H9 (cell line): ENCODE results near the gene PRB2. TPM values are rescaled to one million over a fixed set of nuclear protein-coding genes. Genes with fewer than 3 reads are reported as not detected.

Experiments
- DNase-seq: peaks from one replicate; pipeline ENCODE4 v3.0.0-alpha.2; 2017
- H2AFZ ChIP-seq: one replicate; pipeline ENCODE4 v1.6.1; 2013; ENCODE audit warnings: mild to moderate bottlenecking, low read length, control low read depth, moderate library complexity
- H2AK5ac ChIP-seq: 2 replicates; pipeline ENCODE4 v1.6.1; 2013; ENCODE audit warnings: low read length, control low read depth, mixed read lengths; ENCODE audit not compliant: insufficient read length
- H2BK120ac ChIP-seq: one replicate; pipeline ENCODE4 v1.6.1; 2013; ENCODE audit warnings: low read depth, mild to moderate bottlenecking, low read length, control low read depth, inconsistent platforms; ENCODE audit not compliant: poor library complexity, severe bottlenecking
- H2BK12ac ChIP-seq: 2 replicates; pipeline ENCODE4 v1.6.1; 2013; ENCODE audit warnings: low read length, control low read depth, mixed read lengths, low read depth; ENCODE audit not compliant: insufficient read length
- H2BK15ac ChIP-seq: 2 replicates; pipeline ENCODE4 v1.6.1; 2013; ENCODE audit warnings: low read depth, low read length, control low read depth
- H2BK20ac ChIP-seq: one replicate; pipeline ENCODE4 v1.6.1; 2013; ENCODE audit warnings: low read depth, mild to moderate bottlenecking, low read length, control low read depth, inconsistent platforms; ENCODE audit not compliant: poor library complexity, severe bottlenecking
- H2BK5ac ChIP-seq: 2 replicates; pipeline ENCODE4 v1.6.1; 2013; ENCODE audit warnings: low read length, control low read depth, mixed read lengths; ENCODE audit not compliant: insufficient read length
- H3K14ac ChIP-seq: 2 replicates; pipeline ENCODE4 v1.6.1; 2013; ENCODE audit warnings: low read length, control low read depth; ENCODE audit not compliant: insufficient read depth
- H3K18ac ChIP-seq: 2 replicates; pipeline ENCODE4 v1.6.1; 2013; ENCODE audit warnings: low read depth, mild to moderate bottlenecking, mixed read lengths, low read length, control low read depth; ENCODE audit not compliant: insufficient read length
- H3K23ac ChIP-seq: 2 replicates; pipeline ENCODE4 v1.6.1; 2013; ENCODE audit warnings: low read length, control low read depth, mixed read lengths, low read depth; ENCODE audit not compliant: insufficient read length
- H3K23me2 ChIP-seq: 2 replicates; pipeline ENCODE4 v1.6.1; 2013; ENCODE audit warnings: low read depth, mild to moderate bottlenecking, mixed read lengths, low read length, control low read depth; ENCODE audit not compliant: insufficient read length, poor library complexity, severe bottlenecking
- H3K27ac ChIP-seq: 2 replicates; pipeline ENCODE4 v1.5.1; 2013; ENCODE audit warnings: low read length, control low read depth, mixed read lengths, low read depth; ENCODE audit not compliant: insufficient read length
- H3K27me3 ChIP-seq: 2 replicates; pipeline ENCODE4 v1.6.1; 2013; ENCODE audit warnings: low read length, control low read depth, inconsistent platforms; ENCODE audit not compliant: insufficient read depth
- H3K4ac ChIP-seq: 2 replicates; pipeline ENCODE4 v1.6.1; 2013; ENCODE audit warnings: low read depth, mild to moderate bottlenecking, control low read depth, inconsistent platforms, low read length, moderate library complexity
- H3K4me1 ChIP-seq: 2 replicates; pipeline ENCODE4 v1.6.1; 2013; ENCODE audit warnings: low read length, control low read depth, inconsistent platforms; ENCODE audit not compliant: insufficient read depth
- H3K4me2 ChIP-seq: 2 replicates; pipeline ENCODE4 v1.6.1; 2013; ENCODE audit warnings: low read length, control low read depth, mixed read lengths; ENCODE audit not compliant: insufficient read length, insufficient read depth
- H3K56ac ChIP-seq: 2 replicates; pipeline ENCODE4 v1.6.1; 2013; ENCODE audit warnings: low read depth, mild to moderate bottlenecking, mixed read lengths, low read length, control low read depth; ENCODE audit not compliant: insufficient read length
- H3K79me1 ChIP-seq: 2 replicates; pipeline ENCODE4 v1.6.1; 2013; ENCODE audit warnings: low read depth, mild to moderate bottlenecking, moderate library complexity, low read length, control low read depth, inconsistent platforms; ENCODE audit not compliant: insufficient read depth, poor library complexity, severe bottlenecking
- H3K79me2 ChIP-seq: 2 replicates; pipeline ENCODE4 v1.6.1; 2013; ENCODE audit warnings: low read length, control low read depth, inconsistent platforms; ENCODE audit not compliant: insufficient read depth
- H3K9ac ChIP-seq: 2 replicates; pipeline ENCODE4 v1.6.1; 2013; ENCODE audit warnings: low read length, control low read depth, mixed read lengths; ENCODE audit not compliant: insufficient read length; ENCODE audit errors: extremely low read depth
- H3K9me3 ChIP-seq: one replicate; pipeline ENCODE4 v1.6.1; 2013; ENCODE audit warnings: low read depth, low read length, inconsistent platforms; ENCODE audit not compliant: control insufficient read depth
- H3T11ph ChIP-seq: one replicate; pipeline ENCODE4 v1.6.1; 2013; ENCODE audit warnings: mild to moderate bottlenecking, low read length, control low read depth, inconsistent platforms
- H4K20me1 ChIP-seq: one replicate; pipeline ENCODE4 v1.6.1; 2013; ENCODE audit not compliant: control insufficient read depth, insufficient read length, insufficient read depth
- H4K5ac ChIP-seq: 2 replicates; pipeline ENCODE4 v1.6.1; 2013; ENCODE audit warnings: low read depth, mild to moderate bottlenecking, mixed read lengths, low read length, control low read depth; ENCODE audit not compliant: insufficient read length
- H4K8ac ChIP-seq: replicated peaks from 2 replicates; pipeline ENCODE4 v1.6.1; 2013; ENCODE audit warnings: low read length, control low read depth, mixed read lengths, low read depth; ENCODE audit not compliant: insufficient read length
- H4K91ac ChIP-seq: 2 replicates; pipeline ENCODE4 v1.6.1; 2013; ENCODE audit warnings: low read depth, mild to moderate bottlenecking, moderate library complexity, mixed read lengths, low read length, control low read depth; ENCODE audit not compliant: insufficient read length
- H3K27ac Mint-ChIP-seq, 3 experiments: 2 replicates in 2 of 3; 3 replicates in 1 of 3; pipeline ENCODE4 v1.8.0; 2020 to 2021; ENCODE audit warnings: mixed read lengths in 3 of 3, mild to moderate bottlenecking in 1 of 3, moderate library complexity in 1 of 3
- H3K27me3 Mint-ChIP-seq: 2 replicates; pipeline ENCODE4 v1.8.0; 2021; ENCODE audit warnings: low read depth, mild to moderate bottlenecking, moderate library complexity, mixed read lengths
- H3K36me3 Mint-ChIP-seq, 3 experiments: 2 replicates in 2 of 3; 3 replicates in 1 of 3; pipeline ENCODE4 v1.8.0; 2020 to 2021; ENCODE audit warnings: low read depth in 3 of 3, mixed read lengths in 3 of 3; ENCODE audit not compliant: insufficient read depth in 1 of 3
- H3K4me1 Mint-ChIP-seq, 2 experiments: 2 replicates each; pipeline ENCODE4 v1.8.0; 2020; ENCODE audit warnings: mixed read lengths in 2 of 2
- H3K4me3 Mint-ChIP-seq, 2 experiments: 2 replicates in 1 of 2; 3 replicates in 1 of 2; pipeline ENCODE4 v1.8.0; 2020 to 2021; ENCODE audit warnings: mild to moderate bottlenecking in 2 of 2, mixed read lengths in 2 of 2, moderate library complexity in 1 of 2
- H3K9me3 Mint-ChIP-seq, 2 experiments: 2 replicates in 1 of 2; 3 replicates in 1 of 2; pipeline ENCODE4 v1.8.0; 2020; ENCODE audit warnings: mild to moderate bottlenecking in 2 of 2, mixed read lengths in 2 of 2, moderate library complexity in 1 of 2
- WGBS: extraction: QIAGEN DNeasy Blood & Tissue Kit; methylation state at CpG from one replicate; pipeline ENCODE4 v1.1.7; 2013; ENCODE audit warnings: missing lambda C conversion rate, low lambda C conversion rate, mixed read lengths; ENCODE audit not compliant: insufficient read length; ENCODE audit errors: extremely low coverage; 5-methylcytosine and 5-hydroxymethylcytosine counted together
- total RNA-seq: library from RNA; stranded (reverse); gene quantifications from 2 replicates; pipeline ENCODE4 v1.2.1, GENCODE V29; 2021
- TF ChIP-seq, protein P1 (sequence below): fragments of 200-600 bp; sonication (generic); conservative IDR thresholded peaks from 3 replicates; pipeline ENCODE4 v1.8.0; 2021; ENCODE audit warnings: antibody characterized with exemption, mild to moderate bottlenecking

PRB2 gene
- total RNA-seq, 1 experiment from 2014 or later = not detected

GRCh38 chr12:11437966-11438365 is 42.6 kb upstream of the PRB2 start:
- no peak overlapping the region for H3K27ac ChIP-seq
- no CpG with 5 or more reads among the region's 2 CpGs for WGBS
- no peaks in the 10 kb centered on the region for H3K79me2 ChIP-seq
- peaks cover 3% of the 10 kb centered on the region; the same call in 1 of the 2 replicates for H3K4me1 ChIP-seq
- no peak overlapping the region for H3K18ac ChIP-seq
- H3K23me2 ChIP-seq = no peaks in the 10 kb centered on the region
- no peak overlapping the region for H2BK20ac ChIP-seq
- no peak overlapping the region for H3K27ac Mint-ChIP-seq
- peaks cover 4 to 6% of the 10 kb centered on the region in 2 experiments; a peak in 3 of 4 replicates for H3K4me1 Mint-ChIP-seq
- H3K23ac ChIP-seq = no peak overlapping the region
- H3K79me1 ChIP-seq = no peaks in the 10 kb centered on the region
- TF ChIP-seq, protein P1, sequence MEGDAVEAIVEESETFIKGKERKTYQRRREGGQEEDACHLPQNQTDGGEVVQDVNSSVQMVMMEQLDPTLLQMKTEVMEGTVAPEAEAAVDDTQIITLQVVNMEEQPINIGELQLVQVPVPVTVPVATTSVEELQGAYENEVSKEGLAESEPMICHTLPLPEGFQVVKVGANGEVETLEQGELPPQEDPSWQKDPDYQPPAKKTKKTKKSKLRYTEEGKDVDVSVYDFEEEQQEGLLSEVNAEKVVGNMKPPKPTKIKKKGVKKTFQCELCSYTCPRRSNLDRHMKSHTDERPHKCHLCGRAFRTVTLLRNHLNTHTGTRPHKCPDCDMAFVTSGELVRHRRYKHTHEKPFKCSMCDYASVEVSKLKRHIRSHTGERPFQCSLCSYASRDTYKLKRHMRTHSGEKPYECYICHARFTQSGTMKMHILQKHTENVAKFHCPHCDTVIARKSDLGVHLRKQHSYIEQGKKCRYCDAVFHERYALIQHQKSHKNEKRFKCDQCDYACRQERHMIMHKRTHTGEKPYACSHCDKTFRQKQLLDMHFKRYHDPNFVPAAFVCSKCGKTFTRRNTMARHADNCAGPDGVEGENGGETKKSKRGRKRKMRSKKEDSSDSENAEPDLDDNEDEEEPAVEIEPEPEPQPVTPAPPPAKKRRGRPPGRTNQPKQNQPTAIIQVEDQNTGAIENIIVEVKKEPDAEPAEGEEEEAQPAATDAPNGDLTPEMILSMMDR = no peak
- no peak overlapping the region for H3K4me3 Mint-ChIP-seq
- H2BK12ac ChIP-seq = no peak overlapping the region
- H2BK15ac ChIP-seq = no peak overlapping the region
- H3K9me3 ChIP-seq = no peaks in the 10 kb centered on the region
- no peaks in the 10 kb centered on the region for H3K27me3 Mint-ChIP-seq
- H4K8ac ChIP-seq = no peak overlapping the region
- no peak overlapping the region for H2AFZ ChIP-seq
- H3T11ph ChIP-seq = no peak overlapping the region
- no peak overlapping the region for H2AK5ac ChIP-seq
- no peak overlapping the region for H4K5ac ChIP-seq
- no peaks in the 10 kb centered on the region for H3K27me3 ChIP-seq
- H3K36me3 Mint-ChIP-seq = no peaks in the 10 kb centered on the region
- H4K20me1 ChIP-seq = no peaks in the 10 kb centered on the region
- no peak overlapping the region for H3K56ac ChIP-seq
- no peak overlapping the region for H4K91ac ChIP-seq
- H3K4ac ChIP-seq = no peak overlapping the region
- H2BK5ac ChIP-seq = no peak overlapping the region
- DNase-seq = no peak
- no peak overlapping the region for H3K4me2 ChIP-seq
- no peak overlapping the region for H3K9ac ChIP-seq
- H2BK120ac ChIP-seq = no peak overlapping the region
- no peak overlapping the region for H3K14ac ChIP-seq
- H3K9me3 Mint-ChIP-seq = no peaks in the 10 kb centered on the region
